GM18909 (cell line): ENCODE measurements around the gene TMEM59.
"Not testable (repeated sequence)": the region's sequence is repeated elsewhere in the genome, so short reads cannot be mapped to it uniquely, and the experiment has no call there.

Experiments used
- ATAC-seq: cut with Tn5 transposase; IDR thresholded peaks from one replicate; pipeline ENCODE4 v1.9.1; 2021; ENCODE audit warnings: mild to moderate bottlenecking; ENCODE audit not compliant: unreplicated experiment, poor library complexity

The TMEM59 gene, protein sequence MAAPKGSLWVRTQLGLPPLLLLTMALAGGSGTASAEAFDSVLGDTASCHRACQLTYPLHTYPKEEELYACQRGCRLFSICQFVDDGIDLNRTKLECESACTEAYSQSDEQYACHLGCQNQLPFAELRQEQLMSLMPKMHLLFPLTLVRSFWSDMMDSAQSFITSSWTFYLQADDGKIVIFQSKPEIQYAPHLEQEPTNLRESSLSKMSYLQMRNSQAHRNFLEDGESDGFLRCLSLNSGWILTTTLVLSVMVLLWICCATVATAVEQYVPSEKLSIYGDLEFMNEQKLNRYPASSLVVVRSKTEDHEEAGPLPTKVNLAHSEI

GRCh38 chr1:54052934-54053744, at the start of gene TMEM59, which contains the start of gene TCEANC2:
Gene TMEM59 (minus strand): TSS chr1:54053204. CDS start chr1:54053188, 16 bp downstream.
Gene TCEANC2 (plus strand): TSS chr1:54053608. CDS start chr1:54054423, 815 bp downstream.
- peak; percentile 94 for ATAC-seq

DNA sequence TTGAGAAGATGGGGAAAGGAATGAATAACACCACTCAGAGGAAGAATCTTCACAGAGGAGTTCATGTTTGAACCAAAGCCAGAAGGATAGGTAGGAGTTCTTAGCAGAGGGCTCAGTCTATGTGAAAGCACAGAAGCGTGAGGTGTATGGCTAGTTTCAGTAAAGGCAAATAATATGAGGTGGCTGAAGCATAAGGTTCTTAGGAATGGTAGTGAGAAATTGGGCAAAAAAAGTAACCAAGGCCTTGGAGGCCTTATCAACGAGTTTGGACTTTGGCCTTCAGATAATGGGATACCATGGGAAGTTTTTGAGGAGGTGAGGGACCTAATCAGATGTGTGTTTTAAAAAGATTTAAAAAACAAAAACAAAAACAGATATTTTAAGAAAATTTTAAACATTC, 47.5 kb upstream of the TMEM59 start:
- no peak for ATAC-seq

DNA sequence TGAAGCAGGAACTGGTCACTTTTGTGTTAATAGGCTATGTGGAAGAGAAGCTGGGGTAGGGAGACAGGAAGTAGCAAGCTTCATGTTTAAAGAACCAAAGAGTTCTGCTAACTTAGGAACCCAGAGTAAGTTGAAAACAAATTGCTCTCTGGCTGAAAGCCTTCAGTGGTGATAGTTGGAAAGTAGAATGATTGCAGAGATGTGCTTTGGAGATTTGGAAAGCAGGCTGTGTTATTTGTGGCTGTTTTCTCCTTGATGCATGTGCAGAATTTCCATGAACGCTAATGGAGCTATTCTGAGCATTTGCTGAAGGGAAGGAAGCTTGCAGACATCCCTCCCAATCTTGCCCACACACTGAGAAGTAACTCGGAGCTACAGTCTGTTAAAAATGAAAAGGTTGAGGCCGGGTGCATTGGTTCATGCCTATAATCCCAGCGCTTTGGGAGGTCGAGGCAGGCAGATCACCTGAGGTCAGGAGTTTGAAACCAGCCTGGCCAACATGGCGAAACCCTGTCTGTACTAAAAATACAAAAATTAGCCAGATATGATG, 46.1 kb upstream of the TMEM59 start:
- no peak for ATAC-seq

DNA sequence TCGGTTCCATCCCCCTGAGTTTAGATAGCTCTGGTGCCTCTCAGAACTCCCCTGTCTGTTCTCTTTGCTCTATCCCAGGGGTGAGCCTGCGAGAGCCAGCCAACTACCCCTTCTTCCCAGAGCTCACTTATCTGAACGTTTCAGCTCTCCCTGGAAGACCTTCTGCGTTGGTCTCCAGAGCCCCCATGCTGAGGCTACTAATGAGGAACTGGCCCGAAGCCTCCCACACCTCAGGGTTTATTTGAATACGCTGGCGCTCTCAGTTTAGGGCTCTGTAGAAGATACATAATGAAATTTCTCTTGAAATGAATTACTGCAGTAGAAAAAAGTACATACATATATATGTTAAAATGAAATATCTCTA, 43.9 kb upstream of the TMEM59 start:
- no peak for ATAC-seq

DNA sequence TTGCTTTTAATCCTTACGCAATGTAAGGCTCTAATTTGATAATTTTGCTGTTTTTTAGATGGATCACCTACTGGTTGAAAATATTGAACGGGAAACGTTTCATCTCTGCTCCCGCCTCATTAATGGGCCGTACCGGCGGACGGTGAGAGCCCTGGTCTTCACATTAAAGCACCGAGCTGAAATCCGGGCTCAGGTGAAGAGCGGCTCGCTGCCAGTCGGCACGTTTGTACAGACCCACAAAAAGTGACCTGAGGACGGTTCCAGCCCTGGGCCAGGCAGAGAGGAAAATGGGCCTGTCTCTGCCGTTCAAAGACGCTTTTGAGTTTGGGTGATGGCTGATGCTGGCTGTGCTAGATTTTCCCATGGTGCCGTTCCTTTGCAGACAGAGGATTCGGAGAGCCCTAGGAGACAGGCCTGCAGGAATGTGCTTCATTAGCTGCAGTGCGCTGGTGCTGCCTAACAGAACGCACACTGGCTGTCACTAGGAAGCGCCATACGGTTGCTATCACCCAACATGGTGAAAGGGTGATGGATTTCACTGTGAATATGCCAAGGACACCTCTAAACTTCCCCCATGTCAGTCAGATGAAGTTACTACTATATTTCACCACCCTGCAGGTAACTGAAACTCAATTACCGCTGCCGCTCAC, 43.3 kb upstream of the TMEM59 start:
- ATAC-seq = no peak

GRCh38 chr1:54095546-54096226, 42.7 kb upstream of the TMEM59 start:
- ATAC-seq = no peak

- not testable (repeated sequence) for ATAC-seq
Measured at GRCh38 chr1:54094730-54095105, 41.7 kb upstream of the TMEM59 start.

DNA sequence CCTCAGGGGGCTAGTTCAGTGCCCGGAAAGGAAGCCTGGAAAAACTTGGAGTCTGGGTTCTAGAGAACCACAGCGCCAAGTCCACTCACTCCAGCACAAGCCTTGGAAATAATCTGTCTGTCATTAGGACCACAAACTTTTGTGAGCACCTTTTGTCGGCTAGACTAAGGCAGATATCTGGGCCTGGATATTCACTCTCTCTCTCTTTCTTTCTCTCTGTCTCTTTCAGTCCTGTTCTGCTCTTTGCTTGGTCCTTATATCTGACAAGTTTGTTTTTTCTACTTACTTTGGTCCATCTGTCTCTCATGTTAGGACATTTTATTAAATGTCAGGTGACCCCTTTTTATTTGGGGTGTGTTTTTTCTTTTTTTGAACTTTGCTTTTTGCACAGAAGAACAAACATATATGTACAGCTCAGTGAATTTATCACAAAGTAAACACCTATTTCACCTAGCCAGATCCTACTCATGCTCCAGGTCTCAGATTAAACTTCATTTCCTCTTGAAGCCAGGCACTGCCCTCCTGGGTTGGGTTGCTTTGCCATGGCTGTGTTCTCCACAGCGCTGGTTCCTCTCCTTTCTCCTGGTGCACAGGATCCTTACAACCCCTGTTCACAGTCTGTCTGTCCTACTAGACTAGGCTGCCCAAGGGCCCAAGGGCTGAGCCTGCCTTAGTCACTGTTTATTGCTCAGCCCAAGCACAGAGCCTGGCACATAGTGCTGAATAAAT, 41.2 kb upstream of the TMEM59 start:
- no peak for ATAC-seq

- ATAC-seq = no peak
Measured at GRCh38 chr1:54091666-54092065, 38.7 kb upstream of the TMEM59 start.

GRCh38 chr1:54088385-54088784, 35.4 kb upstream of the TMEM59 start:
- ATAC-seq = no peak

GRCh38 chr1:54086754-54087153, 33.8 kb upstream of the TMEM59 start:
- ATAC-seq = no peak

DNA sequence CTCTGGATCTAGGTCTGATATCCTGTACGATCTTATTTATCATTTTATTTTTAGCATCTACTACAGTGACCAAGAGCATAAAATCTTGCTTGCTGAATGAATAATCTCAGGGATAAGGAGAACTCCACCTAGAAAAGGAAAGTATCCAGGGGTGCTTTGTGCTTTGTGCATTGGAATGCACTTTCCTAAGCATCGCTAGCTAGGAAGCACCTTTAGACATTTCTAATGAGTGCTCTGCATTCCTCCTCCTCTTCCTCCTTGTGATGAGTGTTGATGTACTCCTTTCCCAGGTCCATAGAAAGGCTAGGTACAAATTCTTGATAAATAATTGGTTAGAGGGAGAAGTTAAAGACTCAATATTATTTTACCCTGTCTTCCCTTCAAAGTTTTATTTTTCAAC, 31.8 kb upstream of the TMEM59 start:
- no peak for ATAC-seq

DNA sequence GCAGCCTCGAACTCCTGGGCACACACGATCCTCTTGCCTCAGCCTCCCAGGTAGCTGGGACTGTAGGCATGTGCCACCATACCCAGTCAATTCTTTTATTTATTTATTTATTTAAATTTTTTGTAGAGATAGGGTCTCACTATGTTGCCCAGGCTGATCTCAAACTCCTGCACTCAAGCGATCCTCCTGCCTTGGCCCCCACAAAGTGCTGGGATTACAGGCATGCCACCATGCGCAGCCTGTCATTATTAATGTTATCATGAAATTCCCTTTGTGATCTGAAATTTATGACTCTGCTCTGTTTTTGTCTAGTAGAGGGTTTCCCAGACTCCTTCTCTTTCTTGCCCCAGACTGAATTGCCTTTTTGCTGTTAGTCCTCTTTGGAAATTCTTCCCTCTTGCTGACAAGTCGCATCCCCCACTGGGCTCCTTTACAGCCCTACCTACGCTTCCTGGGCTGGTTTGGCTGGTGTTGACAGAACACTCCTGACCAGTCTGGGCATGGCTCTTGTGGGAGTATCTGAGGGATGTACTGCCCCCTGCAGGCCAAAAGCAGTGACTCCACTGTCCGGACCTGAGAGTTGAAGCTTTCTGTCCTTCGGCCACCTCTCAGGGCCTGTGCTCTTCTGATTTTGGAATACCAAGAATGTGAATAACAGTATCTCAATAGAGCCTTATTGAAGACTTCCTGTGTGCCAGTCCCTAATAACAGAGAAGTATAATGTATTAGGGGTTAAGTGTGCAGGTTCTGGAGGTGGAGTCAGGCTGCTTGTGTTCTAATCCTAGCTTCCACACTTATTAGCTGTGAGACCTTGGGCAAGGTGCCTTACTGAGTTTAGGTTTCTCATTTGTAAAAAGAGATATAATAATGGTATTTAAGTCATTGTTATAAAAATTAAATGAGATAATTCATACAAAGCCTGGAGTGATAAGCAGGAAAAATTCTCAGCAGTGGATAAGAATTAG, 28.6 kb upstream of the TMEM59 start:
- ATAC-seq = peak; percentile 48

GRCh38 chr1:54080598-54081049, 27.6 kb upstream of the TMEM59 start:
- no peak for ATAC-seq

GRCh38 chr1:54077359-54077758, 24.4 kb upstream of the TMEM59 start:
- ATAC-seq = no peak

GRCh38 chr1:54070171-54070837, 17.3 kb upstream of the TMEM59 start:
- ATAC-seq = peak; percentile 72

DNA sequence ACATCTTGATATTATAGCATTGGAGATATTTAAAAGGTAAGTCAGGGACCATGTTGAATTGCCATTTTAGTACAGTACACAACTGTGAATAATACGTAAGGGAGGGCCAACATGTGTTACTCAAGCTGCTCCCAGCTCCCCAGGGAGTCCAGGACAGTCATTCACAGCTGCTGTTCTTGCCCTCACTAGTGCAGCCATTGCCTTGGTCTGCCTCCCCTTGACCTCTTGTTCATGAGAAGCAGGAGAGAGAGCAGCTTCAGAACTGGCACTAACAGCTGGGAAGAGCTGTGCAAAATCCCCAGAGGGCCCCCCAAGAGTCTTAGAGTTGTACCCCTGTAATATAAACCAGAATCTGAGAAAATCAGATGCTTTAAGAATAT, 16.8 kb upstream of the TMEM59 start:
- ATAC-seq = peak; percentile 18

DNA sequence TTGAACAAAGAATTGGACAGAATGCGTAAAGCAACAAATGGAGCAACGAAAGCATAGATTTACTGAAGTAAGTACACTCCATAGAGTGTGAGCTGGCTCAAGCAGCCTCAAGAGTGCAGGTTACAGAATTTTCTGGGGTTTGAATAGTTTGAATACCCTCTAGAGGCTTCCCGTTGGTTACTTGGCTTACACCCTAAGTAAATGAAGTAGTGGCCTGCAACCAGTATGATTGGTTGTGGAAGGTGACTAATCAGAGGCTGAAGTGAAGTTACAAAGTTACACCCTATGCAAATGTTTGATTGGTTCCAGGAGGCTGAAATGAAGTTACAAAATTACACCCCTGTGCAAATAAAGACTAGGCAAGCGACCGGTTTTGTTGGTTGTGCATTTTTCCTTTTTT, 11.3 kb upstream of the TMEM59 start:
- ATAC-seq = no peak
